Neuronal stem cell (in vitro differentiated cells): ENCODE results near the gene COL1A1.

Experiments used
- DNase-seq: peaks from one replicate; pipeline ENCODE4 v3.0.0-alpha.2; 2013; ENCODE audit warnings: low spot score
- H2AFZ ChIP-seq: one replicate; pipeline ENCODE4 v1.6.1; 2013; ENCODE audit warnings: mild to moderate bottlenecking, low read length, inconsistent platforms
- H2AK5ac ChIP-seq: 2 replicates; pipeline ENCODE4 v1.6.1; 2013; ENCODE audit warnings: low read depth, mild to moderate bottlenecking, inconsistent platforms, low read length, moderate library complexity, mixed read lengths
- H2BK120ac ChIP-seq: 2 replicates; pipeline ENCODE4 v1.6.1; 2013; ENCODE audit warnings: low read depth, mild to moderate bottlenecking, inconsistent platforms, low read length, moderate library complexity, mixed read lengths
- H2BK12ac ChIP-seq: one replicate; pipeline ENCODE4 v1.6.1; 2013; ENCODE audit warnings: low read length, inconsistent platforms
- H2BK15ac ChIP-seq: 2 replicates; pipeline ENCODE4 v1.6.1; 2013; ENCODE audit warnings: mild to moderate bottlenecking, low read length, inconsistent platforms, mixed read lengths
- H2BK5ac ChIP-seq: one replicate; pipeline ENCODE4 v1.6.1; 2013; ENCODE audit warnings: inconsistent platforms, mild to moderate bottlenecking, low read length, moderate library complexity
- H3K14ac ChIP-seq: one replicate; pipeline ENCODE4 v1.6.1; 2013; ENCODE audit warnings: low read length, inconsistent platforms
- H3K18ac ChIP-seq: 2 replicates; pipeline ENCODE4 v1.6.1; 2013; ENCODE audit warnings: low read length, inconsistent platforms
- H3K23ac ChIP-seq: 2 replicates; pipeline ENCODE4 v1.6.1; 2013; ENCODE audit warnings: low read depth, mild to moderate bottlenecking, mixed read lengths, low read length, inconsistent platforms; ENCODE audit not compliant: poor library complexity
- H3K27ac ChIP-seq: replicated peaks from 3 replicates; pipeline ENCODE4 v1.5.1; 2013; ENCODE audit warnings: low read length, inconsistent platforms
- H3K27me3 ChIP-seq, 3 experiments: 2 replicates each; pipeline ENCODE4 v1.6.1; 2013; ENCODE audit warnings: low read length in 3 of 3, mild to moderate bottlenecking in 2 of 3, inconsistent platforms in 1 of 3, low read depth in 1 of 3, mixed read lengths in 1 of 3, moderate library complexity in 1 of 3; ENCODE audit not compliant: control insufficient read depth in 3 of 3, insufficient read depth in 3 of 3
- H3K36me3 ChIP-seq, 2 donors: replicated peaks in 1 of 2; 2 replicates each; pipeline ENCODE4 v1.6.1; 2013; ENCODE audit warnings: low read length in 2 of 2; ENCODE audit not compliant: control insufficient read depth in 2 of 2, insufficient read depth in 2 of 2
- H3K4ac ChIP-seq: 2 replicates; pipeline ENCODE4 v1.6.1; 2013; ENCODE audit warnings: inconsistent platforms, mild to moderate bottlenecking, low read length, moderate library complexity
- H3K4me1 ChIP-seq, 2 donors: 1 replicate in 1 of 2; 2 replicates in 1 of 2; pipeline ENCODE4 v1.6.1; 2013; ENCODE audit warnings: low read length in 2 of 2, low read depth in 1 of 2; ENCODE audit not compliant: control insufficient read depth in 2 of 2, insufficient read depth in 1 of 2
- H3K4me2 ChIP-seq: one replicate; pipeline ENCODE4 v1.6.1; 2013; ENCODE audit warnings: mild to moderate bottlenecking, low read length, inconsistent platforms; ENCODE audit not compliant: insufficient read depth, poor library complexity, severe bottlenecking
- H3K4me3 ChIP-seq, 2 donors: 2 replicates each; pipeline ENCODE4 v1.5.1; 2013; ENCODE audit warnings: low read length in 2 of 2, mild to moderate bottlenecking in 2 of 2, inconsistent platforms in 1 of 2, moderate library complexity in 1 of 2
- H3K79me1 ChIP-seq: one replicate; pipeline ENCODE4 v1.6.1; 2013; ENCODE audit warnings: low read depth, mild to moderate bottlenecking, inconsistent platforms, low read length, moderate library complexity
- H3K9ac ChIP-seq: one replicate; pipeline ENCODE4 v1.6.1; 2013; ENCODE audit warnings: mild to moderate bottlenecking, low read depth, low read length, inconsistent platforms; ENCODE audit not compliant: poor library complexity
- H3K9me3 ChIP-seq, 2 donors: replicated peaks in 1 of 2; 2 replicates each; pipeline versions ENCODE3 to v1.6.1; 2013; ENCODE audit warnings: low read length in 2 of 2, mild to moderate bottlenecking in 2 of 2, inconsistent platforms in 1 of 2, low read depth in 1 of 2, mixed read lengths in 1 of 2, moderate library complexity in 1 of 2; ENCODE audit not compliant: control insufficient read depth in 2 of 2, insufficient read depth in 1 of 2
- H4K8ac ChIP-seq: one replicate; pipeline ENCODE4 v1.6.1; 2013; ENCODE audit warnings: low read depth, mild to moderate bottlenecking, inconsistent platforms, low read length, moderate library complexity
- H4K91ac ChIP-seq: one replicate; pipeline ENCODE4 v1.6.1; 2013; ENCODE audit warnings: low read length, low read depth, mild to moderate bottlenecking, inconsistent platforms; ENCODE audit not compliant: poor library complexity
- WGBS, 2 donors: extraction: QIAGEN DNeasy Blood & Tissue Kit; methylation state at CpG; one replicate each; pipeline ENCODE4 v1.1.7; 2013; ENCODE audit warnings: missing lambda C conversion rate in 2 of 2, mixed read lengths in 1 of 2; ENCODE audit not compliant: insufficient read length in 2 of 2, insufficient replicate concordance in 1 of 2; ENCODE audit errors: extremely low coverage in 2 of 2; 5-methylcytosine and 5-hydroxymethylcytosine counted together

The COL1A1 gene

GRCh38 chr17:50165066-50165465 is 36.4 kb downstream of the COL1A1 start:
- Histone ChIP-seq H2AK5ac (peak overlapping the region; percentile 15), H4K91ac (no peak overlapping the region), H2BK12ac (no peak overlapping the region), H3K18ac (no peak overlapping the region), H3K36me3 (no peaks in the 10 kb centered on the region), H3K27me3 (peaks cover 0 to 6% (median 0%) of the 10 kb centered on the region in 3 experiments), H3K4me3 (no peak overlapping the region), H3K14ac (no peak overlapping the region), H3K79me1 (no peaks in the 10 kb centered on the region), H2BK120ac (no peak overlapping the region), H3K4me2 (no peak overlapping the region), H2BK5ac (no peak overlapping the region), H3K4me1 (peaks cover 9 to 11% of the 10 kb centered on the region in 2 donors), H3K23ac (no peak overlapping the region), H2BK15ac (peak overlapping the region; percentile 41), H3K9ac (no peak overlapping the region), H4K8ac (no peak overlapping the region), H3K4ac (no peak overlapping the region), H2AFZ (no peak overlapping the region), H3K27ac (no peak overlapping the region), H3K9me3 (no peaks in the 10 kb centered on the region)
- no CpG with 5 or more reads among the region's 9 CpGs for WGBS, 2 donors
- no peak for DNase-seq

DNA sequence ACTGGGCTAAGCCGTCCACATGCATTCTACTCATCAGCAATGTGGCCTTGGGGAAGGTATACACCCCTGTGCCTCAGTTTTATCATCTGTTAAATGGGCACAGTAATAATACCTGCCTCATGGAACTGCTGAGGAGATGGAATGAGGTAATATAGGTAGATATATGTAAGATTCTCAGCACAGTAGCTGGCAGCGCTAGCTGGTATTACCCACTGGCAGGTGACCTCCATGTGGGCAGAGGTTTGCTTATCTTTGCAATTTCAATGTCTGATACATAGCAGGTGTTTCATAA is 36.8 kb downstream of the COL1A1 start:
- WGBS, 2 donors = no CpG with 5 or more reads among the region's 2 CpGs
- no peak overlapping the region for H3K4me2 ChIP-seq
- H3K18ac ChIP-seq = no peak overlapping the region
- H2AFZ ChIP-seq = no peak overlapping the region
- H2BK12ac ChIP-seq = no peak overlapping the region
- no peak overlapping the region for H4K8ac ChIP-seq
- no peak overlapping the region for H3K23ac ChIP-seq
- no peak overlapping the region for H3K4me3 ChIP-seq
- H2AK5ac ChIP-seq = peak overlapping the region; percentile 15
- no peak for DNase-seq
- H3K27me3 ChIP-seq = peaks cover 0 to 6% (median 0%) of the 10 kb centered on the region in 3 experiments
- H4K91ac ChIP-seq = no peak overlapping the region
- H3K14ac ChIP-seq = no peak overlapping the region
- H3K4me1 ChIP-seq = peaks cover 9 to 11% of the 10 kb centered on the region in 2 donors
- H3K36me3 ChIP-seq = no peaks in the 10 kb centered on the region
- H3K4ac ChIP-seq = no peak overlapping the region
- H3K27ac ChIP-seq = no peak overlapping the region
- no peak overlapping the region for H2BK5ac ChIP-seq
- no peak overlapping the region for H3K9ac ChIP-seq
- H2BK15ac ChIP-seq = no peak overlapping the region
- H3K9me3 ChIP-seq = no peaks in the 10 kb centered on the region
- H3K79me1 ChIP-seq = no peaks in the 10 kb centered on the region
- H2BK120ac ChIP-seq = no peak overlapping the region

DNA sequence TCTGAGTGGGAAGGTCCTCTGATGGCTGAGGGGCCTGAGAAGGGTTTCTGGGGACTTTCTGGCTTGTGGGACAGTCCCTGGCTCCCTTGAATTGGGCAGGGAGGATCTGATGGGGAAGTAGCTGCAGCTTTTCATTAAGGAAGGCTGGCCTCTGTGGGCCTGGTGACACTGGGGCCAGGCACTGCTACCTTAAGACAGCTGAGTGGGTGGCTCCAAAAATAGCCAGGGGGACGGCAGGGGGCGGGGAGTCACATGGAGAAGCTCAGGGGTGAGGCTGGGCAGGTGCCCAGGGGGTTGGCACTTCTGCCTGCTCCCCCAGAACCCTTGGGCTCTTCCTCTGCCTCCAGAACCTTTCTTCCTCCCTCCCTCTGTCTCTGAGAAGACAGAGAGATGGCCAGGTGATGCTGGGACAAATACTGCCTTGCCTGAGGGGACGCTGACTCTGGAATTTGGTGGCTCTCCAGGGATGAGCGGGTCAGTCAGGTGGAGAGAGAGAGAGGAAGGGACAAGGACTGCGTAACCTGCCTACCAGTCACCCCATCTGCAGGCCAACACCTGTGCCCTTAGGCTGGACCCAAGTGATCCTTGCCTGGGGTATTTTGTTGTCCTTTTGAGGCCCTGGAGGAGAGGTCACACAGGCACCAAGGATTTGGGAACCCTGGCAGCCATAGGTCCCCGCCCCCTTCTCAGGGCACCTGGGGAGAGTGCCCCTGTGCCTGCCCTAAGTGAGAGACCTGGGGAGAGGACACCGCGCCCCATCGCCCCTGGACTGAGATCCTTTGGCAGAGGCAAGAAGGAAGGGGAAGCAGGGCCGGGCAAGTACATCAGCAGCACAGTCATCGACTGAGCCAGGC is 37.4 kb downstream of the COL1A1 start:
- H3K4ac ChIP-seq = no peak overlapping the region
- peak overlapping the region; percentile 32 for H2BK15ac ChIP-seq
- WGBS, 2 donors = no CpG with 5 or more reads among the region's 11 CpGs
- H3K27ac ChIP-seq = no peak overlapping the region
- no peak for DNase-seq
- H3K27me3 ChIP-seq = peaks cover 0 to 6% (median 0%) of the 10 kb centered on the region in 3 experiments
- H4K8ac ChIP-seq = no peak overlapping the region
- H3K4me1 ChIP-seq = peaks cover 9 to 11% of the 10 kb centered on the region in 2 donors
- no peak overlapping the region for H2BK5ac ChIP-seq
- H3K79me1 ChIP-seq = no peaks in the 10 kb centered on the region
- H3K36me3 ChIP-seq = no peaks in the 10 kb centered on the region
- H3K9me3 ChIP-seq = no peaks in the 10 kb centered on the region
- H3K23ac ChIP-seq = no peak overlapping the region
- no peak overlapping the region for H3K4me2 ChIP-seq
- H3K14ac ChIP-seq = no peak overlapping the region
- peak overlapping the region; percentile 32 for H3K18ac ChIP-seq
- peak overlapping the region; percentile 24 for H3K9ac ChIP-seq
- no peak overlapping the region for H4K91ac ChIP-seq
- H2BK12ac ChIP-seq = peak overlapping the region; percentile 51
- no peak overlapping the region for H2BK120ac ChIP-seq
- no peak overlapping the region for H3K4me3 ChIP-seq
- H2AK5ac ChIP-seq = no peak overlapping the region
- no peak overlapping the region for H2AFZ ChIP-seq

- no peak overlapping the region for H2BK5ac ChIP-seq
- no CpG with 5 or more reads among the region's 8 CpGs for WGBS, 2 donors
- H3K23ac ChIP-seq = no peak overlapping the region
- no peak overlapping the region for H3K4me2 ChIP-seq
- H2BK15ac ChIP-seq = no peak overlapping the region
- H2BK12ac ChIP-seq = no peak overlapping the region
- peaks cover 0 to 6% (median 0%) of the 10 kb centered on the region in 3 experiments for H3K27me3 ChIP-seq
- H3K27ac ChIP-seq = no peak overlapping the region
- H2AK5ac ChIP-seq = no peak overlapping the region
- H3K4me3 ChIP-seq = no peak overlapping the region
- H3K4ac ChIP-seq = no peak overlapping the region
- no peak for DNase-seq
- H3K4me1 ChIP-seq = peaks cover 9 to 11% of the 10 kb centered on the region in 2 donors
- no peak overlapping the region for H3K14ac ChIP-seq
- H4K8ac ChIP-seq = no peak overlapping the region
- no peak overlapping the region for H3K18ac ChIP-seq
- no peak overlapping the region for H3K9ac ChIP-seq
- no peak overlapping the region for H4K91ac ChIP-seq
- no peak overlapping the region for H2BK120ac ChIP-seq
- no peaks in the 10 kb centered on the region for H3K36me3 ChIP-seq
- H2AFZ ChIP-seq = peak overlapping the region; percentile 90
- H3K9me3 ChIP-seq = no peaks in the 10 kb centered on the region
- H3K79me1 ChIP-seq = no peaks in the 10 kb centered on the region
Observed at GRCh38 chr17:50162466-50163254, 38.8 kb downstream of the COL1A1 start.
